HG02884 (cell line): Measurements from ENCODE around the gene CASP10.

Experiments
- ATAC-seq: cut with Tn5 transposase; IDR thresholded peaks from one replicate; pipeline ENCODE4 v1.9.1; 2021; ENCODE audit warnings: mild to moderate bottlenecking, moderate library complexity; ENCODE audit not compliant: unreplicated experiment

CASP10 gene

DNA sequence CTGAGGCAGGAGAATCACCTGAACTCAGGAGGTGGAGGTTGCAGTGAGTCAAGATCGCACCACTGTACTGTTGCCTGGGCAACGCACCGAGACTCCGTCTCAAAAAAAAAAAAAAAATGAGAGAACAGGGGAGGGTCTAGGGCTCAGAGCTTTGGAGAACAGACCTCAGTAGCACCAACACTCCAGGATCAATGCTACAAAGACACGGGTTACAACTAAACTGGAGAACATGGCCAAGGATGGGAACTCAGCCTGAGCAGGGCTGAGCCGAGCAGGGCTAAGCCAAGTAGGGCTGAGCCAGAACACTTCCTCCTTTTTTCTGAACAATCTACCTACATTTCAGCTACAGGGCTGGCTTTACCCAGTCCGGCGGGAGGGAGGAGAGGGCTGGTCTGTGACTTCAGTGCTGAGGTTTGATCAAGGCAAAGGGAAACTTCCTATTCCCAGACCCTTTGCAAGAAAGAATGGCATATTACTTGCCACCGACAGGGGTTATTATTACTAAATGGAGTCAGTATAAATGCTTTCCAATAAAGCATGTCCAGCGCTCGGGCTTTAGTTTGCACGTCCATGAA, 74.5 kb downstream of the CASP10 start:
- peak; percentile 51 for ATAC-seq

DNA sequence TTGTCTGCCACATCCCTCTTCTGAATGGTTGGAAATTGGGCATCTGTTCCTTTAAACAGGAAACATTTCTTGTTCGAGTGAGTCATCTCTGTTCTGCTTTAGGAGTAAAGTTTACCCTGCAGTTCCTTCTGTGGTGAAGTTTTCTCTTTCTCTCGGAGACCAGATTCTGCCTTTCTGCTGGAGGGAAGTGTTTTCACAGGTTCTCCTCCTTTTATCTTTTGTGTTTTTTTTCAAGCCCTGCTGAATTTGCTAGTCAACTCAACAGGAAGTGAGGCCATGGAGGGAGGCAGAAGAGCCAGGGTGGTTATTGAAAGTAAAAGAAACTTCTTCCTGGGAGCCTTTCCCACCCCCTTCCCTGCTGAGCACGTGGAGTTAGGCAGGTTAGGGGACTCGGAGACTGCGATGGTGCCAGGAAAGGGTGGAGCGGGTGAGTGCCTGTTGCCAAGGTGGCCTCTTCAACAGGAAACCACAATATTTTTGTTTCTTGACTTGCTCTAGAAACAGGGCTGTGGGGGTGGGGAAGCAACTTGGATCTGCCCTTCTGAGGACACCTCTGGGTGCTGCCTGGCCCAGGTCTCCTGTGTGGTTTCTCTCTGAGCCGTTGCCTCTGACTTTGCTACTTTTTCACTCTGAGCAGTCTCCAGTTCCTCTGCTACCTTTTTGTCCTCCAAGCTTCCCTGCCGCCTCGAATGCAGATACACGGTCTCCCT, 75.2 kb downstream of the CASP10 start:
- ATAC-seq, result peak; percentile 49

DNA sequence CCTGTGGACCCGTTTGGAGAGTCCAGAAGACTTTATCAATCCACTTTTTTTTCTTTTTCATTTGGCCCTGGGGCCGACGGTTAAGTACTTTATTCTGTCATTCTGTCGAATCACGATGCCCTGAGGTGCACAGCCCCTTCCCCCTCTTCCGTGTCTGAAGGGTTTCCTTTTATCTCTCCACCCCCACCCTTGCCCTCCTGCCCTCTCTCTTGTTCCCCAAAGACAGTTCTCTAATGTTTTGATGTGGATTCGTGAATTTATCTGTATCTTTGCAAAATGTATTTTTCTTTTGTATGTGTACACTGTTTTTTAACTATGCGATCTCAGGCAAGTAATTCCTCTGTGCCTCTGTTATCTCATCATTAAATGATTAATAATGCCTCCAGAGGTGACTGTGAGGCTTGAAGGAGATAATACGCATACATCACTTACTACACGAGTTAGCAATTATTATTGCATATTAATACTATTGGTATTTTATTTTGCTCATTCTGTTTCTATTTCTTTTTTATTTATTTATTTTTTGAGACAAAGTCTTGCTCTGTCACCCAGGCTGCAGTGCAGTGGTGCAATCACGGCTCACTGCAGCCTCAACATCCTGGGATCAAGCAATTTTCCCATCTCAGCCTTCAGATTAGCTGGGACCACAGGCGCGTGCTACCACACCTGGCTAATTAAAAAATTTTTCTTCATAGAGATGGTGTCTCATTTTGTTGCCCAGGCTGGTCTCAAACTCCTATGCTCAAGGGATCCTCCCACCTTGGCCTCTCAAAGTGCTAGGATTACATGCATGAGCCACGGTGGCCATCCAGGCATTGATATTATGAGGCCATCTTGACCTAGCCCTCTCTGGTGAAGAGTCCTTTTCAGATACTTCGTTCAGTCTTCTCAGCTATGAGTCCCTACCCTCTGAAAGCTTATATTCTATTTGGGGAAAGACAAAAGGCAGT, 76.0 kb downstream of the CASP10 start:
- ATAC-seq, result peak; percentile 4

DNA sequence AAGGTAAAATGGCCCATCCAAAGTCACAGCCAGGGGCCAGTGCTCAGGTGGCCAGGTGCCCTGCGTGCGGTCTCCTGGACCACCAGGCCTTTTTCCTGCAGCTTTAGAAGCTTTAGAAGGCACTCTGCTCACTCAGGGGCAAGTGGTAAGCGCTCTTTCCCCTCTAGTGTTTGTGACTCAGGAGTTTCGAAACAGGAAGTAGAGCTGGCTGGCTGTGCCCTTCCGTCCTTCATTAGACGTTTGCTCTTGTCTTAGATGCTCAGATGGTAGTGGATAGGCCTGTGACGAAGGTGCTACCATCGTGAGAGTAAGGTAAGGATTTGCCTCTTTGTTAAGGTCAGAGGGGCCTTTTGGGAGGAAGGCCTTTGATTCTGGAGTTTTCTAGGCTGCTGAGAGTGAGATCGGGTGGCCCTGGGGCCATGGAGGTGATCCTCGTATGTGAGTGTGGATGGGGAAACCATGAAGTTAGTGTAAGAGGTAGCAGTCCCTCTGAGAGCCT, 77.4 kb downstream of the CASP10 start, which contains the start of gene CASP8:
Gene CASP8, plus strand, starts transcription at position 235 of the 499 bp plus-strand sequence. CDS start 5,951 bp downstream, outside the sequence.
- ATAC-seq, result no peak

DNA sequence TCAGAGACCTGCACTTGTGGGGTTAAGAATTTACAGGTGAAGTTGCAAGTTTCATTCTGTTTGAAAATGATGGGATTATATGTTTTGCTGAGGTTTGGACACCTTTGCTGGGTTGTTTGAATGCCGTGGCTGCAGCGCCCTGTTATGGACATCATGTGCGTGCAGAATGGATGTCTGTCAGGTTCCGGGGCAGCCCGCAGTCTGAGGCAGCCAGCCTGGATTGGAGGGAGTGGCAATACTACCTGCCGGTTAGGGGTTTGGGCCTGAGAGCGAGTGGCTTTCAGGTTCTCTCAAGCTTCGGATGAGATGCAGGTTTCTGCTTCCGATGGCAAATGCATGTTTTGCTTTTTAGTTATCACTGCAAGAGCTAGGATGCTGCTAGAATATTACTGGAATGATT, 78.5 kb downstream of the CASP10 start:
- ATAC-seq, result no peak

DNA sequence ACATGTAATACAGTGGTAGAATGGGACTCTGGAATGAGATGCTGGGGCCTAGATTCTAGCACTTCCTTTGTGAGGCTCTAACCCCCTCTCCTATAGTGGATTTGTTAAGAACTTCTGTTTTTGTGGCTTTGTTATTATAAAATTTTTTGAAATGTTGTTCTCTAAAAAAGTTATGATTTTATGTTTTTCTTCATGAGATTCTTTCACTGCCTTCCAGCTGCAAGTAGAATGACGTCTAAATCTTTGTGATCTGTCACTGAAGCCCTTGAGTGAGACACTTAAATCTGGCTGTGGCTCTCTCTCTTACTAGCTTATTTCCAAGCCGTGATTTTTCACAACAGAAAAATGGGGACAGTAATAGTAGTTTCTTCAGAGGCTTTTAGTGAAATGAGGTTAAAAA, 79.0 kb downstream of the CASP10 start:
- ATAC-seq, result no peak

DNA sequence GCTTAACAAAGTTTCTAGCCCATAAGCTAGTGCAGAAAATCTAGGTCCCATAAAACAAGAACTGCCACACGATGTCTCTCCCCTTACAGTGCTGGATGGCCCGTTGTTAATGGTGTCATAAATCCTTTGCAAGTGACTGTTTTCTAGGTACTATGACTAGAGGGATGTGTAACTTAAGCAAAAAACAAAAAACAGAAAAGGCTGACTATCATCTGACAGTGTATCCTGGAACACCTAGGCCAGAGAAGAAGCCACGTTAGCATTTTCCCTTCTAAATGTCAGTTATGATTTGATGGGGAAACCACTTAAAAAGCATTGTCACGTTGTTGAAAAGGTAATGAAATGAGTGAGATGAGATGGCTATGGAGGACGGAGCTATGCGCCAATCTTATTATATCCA, 79.8 kb downstream of the CASP10 start:
- no peak for ATAC-seq

DNA sequence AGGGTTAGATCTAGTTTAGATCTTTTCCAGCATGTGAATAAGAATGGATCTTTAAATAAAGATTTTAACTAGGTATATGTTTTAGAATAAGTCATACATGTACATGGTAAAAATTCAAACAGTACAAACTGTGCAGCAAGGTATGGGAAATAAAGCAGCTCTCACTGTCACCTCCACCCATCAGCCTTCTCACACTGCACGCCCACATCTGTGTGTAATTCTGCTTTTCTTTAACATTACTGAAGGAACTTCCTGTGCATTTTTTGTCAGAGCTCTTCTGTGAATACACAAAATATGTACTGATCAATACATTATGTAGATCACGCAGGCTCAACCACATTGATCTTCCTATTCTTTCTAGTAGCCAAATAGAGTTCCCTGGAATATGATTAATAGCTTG, 80.8 kb downstream of the CASP10 start:
- no peak for ATAC-seq

DNA sequence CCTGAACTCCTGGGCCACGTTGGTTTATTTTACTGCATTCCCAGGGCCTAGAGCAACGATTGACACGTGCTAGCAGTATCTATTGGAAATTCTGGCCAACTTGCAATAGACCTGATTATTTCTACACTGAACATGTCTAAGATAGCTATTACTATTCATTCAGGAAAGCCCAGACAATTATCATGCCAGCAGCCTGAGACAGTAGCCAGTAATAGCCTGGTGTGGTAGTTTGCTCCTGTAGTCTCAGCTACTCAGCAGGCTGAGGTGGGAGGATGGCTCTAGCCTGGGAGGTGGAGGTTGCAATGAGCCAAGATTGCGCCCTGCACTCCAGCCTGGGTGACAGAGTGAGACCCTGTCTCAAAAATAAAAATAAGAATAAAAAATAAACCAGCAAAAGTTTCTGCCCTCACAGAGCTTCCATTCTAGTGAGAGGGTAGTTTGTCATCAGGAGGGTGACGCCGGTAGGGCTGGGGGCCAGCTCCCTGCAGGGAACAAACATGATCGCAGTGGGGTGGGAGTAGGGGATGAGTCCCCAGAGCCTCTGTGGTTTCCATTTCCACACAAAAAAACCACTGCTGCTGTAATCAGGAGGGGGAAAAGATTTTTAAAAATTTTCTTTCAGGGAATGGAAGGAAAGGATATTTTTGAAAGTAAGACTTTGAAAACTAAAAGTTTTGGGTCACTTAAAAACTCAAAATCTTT, 81.7 kb downstream of the CASP10 start:
- no peak for ATAC-seq

DNA sequence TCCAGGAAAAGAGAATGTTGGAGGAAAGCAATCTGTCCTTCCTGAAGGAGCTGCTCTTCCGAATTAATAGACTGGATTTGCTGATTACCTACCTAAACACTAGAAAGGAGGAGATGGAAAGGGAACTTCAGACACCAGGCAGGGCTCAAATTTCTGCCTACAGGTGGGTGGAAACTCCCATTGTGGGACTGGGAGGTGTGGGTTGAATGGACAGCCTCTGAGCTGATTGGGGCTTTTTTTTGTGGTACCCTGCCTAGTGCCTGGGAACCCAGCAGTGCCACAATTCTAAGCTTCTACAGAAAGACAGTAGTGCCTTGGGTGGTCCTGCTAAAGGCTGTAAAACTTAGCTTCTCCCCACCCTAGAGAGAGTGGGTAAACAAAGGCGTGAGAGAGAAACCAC, 83.7 kb downstream of the CASP10 start:
- ATAC-seq, result no peak

DNA sequence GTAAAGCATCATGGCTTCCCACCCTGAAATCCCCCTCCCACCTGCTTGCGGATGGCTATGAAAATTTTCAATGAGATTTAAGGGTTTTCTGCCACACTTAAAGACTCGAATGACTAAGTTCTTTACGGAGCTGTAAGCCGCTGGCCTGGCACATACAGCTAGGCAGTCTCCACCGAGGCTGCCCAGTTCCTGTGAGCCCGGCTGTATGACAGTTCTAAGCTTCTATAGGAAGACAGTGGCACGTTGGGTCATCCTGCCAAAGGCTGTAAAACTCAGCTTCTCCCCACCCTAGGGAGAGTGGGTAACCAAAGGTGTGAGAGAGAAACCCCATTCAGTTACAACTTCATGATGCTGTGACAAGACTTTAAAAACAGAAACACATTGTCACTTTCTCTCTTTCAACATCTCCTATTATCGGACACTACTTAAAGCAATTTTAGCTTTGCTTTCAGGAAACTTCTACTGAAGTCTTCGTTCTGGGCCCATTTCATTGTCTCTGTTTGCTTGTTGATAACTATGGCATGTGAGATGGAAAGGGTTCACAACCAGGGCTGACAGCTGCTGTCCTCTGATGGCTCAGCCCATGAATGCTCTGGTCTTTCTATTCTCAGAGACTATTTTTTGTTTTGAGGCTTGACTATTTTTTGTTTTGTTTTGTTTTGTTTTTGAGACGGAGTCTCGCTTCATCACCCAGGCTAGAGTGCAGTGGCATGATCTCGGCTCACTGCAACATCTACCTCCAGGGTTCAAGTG, 84.5 kb downstream of the CASP10 start:
- ATAC-seq, result no peak

DNA sequence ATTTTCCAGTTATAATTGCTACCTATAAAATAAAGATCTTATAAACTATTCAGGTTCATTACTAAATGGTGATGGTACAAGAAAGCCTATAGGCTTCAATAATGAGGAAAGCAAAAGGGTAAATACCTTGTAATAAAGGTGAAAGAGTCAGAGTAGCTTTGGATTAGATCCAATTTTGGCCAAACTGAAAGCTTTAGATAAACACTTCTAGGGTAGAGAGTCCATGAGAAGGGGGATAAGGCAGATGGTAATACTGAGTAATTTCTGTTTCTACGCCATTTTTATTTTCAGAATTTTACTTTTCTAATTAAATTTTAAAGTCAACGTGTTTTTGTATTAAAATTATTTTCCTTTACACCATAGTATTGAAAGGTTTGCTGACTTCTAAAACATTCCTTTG, 86.8 kb downstream of the CASP10 start:
- no peak for ATAC-seq

DNA sequence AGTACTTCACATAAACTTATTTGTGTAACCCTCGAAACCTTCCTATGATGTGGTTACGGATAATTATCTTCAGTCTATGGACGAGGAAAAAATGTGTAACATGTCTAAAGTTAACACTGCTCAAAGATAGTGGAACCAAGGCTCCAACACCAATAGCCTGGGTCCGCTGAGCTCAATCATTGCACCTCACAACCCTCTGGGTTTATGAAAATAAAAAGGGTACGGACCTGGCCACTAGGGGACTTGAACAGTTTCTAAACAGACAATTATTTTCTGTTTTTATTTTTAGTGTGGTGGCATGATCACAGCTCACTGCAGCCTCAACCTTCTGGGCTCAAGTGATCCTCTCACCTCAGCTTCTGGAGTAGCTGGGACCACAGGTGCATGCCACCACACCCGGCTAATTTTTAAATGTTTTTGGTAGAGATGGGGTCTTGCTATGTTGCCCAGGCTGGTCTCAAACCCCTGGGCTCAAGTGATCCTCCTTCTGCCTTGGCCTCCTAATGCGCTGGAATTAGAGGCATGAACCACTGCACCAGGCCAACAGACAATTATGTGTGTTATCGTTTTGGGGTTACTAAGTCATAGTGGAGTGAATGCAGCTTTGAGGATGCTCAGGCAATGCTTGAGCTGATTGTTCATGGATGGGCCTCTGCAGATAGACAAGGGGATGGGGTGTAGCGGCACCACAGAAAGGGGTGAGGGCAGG, 87.5 kb downstream of the CASP10 start:
- ATAC-seq, result no peak

DNA sequence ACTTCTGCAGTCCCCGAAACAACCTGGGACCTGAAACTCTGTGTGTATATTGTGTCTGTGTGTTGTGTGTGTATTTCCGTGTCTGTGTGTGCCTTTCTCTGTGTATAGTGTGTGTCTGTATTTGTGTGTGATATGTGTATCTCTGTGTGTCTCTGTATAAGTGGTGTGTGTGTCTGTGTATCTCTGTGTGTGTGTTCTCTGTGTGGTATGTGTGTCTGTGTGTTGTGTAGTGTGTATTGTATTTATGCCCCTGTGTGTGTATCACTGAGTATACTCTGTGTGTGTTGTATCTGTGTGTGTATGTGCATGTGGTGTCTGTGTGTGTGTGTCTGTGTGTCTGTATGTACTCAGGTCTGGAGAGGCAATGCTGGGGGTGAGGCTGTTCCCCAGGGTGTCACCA, 89.0 kb downstream of the CASP10 start:
- no peak for ATAC-seq

DNA sequence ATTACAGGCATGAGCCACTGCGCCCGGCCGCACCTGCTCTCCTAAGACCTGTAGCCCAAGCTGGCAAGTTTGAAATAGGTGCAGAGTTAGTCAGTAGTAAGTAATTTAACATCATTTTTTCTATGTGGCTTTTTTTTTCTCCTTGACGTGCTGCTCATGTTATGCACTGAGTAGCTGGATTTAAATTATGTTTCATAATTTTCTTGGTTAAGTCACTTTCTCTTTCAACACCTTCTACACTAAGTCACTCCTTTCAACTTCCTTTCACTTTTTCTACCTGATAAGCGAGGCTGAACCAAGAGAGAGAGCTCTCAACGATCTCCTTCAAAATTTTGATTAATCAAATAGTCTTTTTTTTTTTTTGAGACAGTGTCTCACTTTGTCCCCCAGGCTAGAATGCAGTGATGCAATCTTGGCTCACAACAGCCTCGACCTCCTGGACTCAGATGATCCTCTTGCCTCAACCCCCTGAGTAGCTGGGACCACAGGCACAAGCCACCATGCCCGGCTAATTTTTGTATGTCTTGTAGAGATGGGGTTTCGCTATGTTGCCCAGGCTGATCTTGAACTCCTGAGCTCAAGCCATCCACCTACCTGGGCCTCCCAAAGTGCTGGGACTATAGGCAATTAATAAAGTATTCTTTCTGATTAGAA, 90.5 kb downstream of the CASP10 start:
- ATAC-seq, result no peak

DNA sequence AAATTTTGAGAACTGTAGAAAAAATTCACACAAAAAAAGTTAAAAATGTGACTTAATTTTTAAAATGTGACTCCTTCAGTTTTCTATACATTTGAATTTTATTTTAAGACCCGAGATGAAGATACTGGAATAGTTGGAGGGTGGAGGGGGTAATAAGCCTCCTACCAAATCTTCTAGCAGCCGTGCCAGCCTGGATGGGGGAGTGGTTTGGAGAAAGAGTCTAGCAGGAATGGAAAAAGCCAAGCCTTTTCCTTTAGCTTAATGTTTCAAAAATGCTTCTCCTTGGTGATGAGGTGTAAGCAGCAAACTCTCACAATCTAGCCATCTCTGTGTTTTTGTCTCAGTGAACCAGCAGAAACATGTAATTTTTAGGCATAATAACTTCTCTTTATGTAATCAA, 92.1 kb downstream of the CASP10 start:
- no peak for ATAC-seq

DNA sequence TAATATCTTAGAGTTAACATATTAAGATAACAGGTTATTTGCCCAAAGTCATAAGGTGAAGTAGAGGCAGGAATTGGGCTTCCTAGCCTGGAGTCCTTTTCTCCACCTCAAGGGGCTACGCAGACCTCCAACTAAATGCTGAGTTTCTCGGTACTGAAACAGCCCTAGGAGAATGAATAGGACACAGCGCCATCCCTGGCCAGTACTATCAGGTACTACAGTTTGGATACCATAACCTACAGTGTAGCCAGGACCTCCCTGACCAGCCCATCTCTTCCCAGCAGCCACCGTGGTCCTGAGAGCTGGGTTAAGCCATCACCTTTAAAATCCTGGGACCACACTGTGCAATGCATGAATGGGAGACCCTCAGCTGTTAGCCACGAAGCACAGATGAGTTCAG, 93.0 kb downstream of the CASP10 start:
- no peak for ATAC-seq

DNA sequence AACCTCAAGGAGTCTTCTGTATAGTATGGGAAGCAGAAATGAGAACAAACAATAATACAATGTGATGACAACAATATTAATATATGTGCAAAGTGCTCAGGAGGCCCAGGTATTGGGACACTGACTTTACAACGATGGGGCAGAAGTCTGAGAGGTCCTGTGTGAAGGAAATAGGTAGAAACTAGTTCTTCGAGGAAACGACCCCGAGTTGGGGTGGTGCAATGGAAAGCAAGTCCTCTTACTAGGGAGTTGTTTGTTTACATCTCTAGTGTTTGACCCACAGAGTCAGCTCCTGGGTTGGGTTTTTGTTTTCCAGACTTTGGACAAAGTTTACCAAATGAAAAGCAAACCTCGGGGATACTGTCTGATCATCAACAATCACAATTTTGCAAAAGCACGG, 93.6 kb downstream of the CASP10 start:
- ATAC-seq, result no peak
